ENCODE data around the gene CDH13.

CDH13 gene

DNA sequence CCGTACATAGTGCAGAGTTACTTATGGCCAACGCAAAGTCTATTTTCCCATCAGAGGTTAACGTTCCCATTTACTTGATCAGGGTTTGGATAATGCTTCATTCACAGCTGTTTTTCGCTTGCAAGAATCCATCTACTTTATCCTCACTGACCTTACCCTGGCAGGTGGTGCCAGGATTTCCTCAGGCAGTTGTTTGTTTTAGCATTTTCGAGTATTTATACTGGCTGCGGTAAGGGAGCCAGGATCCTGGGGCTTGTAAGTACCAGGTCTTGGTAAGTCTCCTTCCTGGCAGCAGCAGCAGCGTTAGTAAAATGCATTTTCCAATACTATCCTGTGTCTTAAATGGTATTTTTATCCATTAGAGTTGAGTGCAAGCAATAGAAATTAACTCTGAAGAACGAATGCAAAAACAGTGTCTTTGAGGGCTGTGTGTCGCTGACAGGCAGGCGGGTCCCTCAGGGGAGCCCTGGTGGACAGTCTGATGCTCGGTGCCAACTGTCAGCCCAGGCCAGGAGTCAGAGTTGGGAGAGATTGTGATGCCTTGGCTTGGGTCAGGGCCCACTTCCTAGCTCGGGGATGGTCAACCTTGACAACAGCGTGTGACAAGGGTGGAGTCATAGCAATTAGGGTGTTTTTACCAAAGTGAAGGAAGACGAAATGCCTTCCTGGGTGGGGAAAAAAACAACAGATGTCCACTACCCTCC lies 1088.6 kb downstream of the CDH13 start:
- no peak for DNase-seq

DNA sequence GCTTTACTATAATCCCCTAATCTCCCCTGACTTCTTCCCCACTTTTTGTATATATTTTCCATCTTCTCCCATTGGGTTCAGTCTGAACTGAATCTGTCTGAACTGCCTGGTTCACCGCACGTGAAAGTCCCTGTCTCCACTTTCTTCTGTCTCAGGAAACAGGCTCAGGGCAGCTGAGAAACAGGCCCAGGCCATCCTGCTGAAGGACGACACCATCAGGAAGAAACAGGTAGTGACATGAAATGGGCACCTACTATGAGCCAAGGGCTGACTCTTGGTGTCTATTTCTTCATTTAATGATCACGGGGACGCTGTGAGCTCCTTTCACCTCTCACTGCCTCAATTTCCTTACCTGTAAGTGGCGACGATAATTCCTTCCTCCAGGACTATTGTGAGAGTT lies 1090.5 kb downstream of the CDH13 start:
- no peak for DNase-seq

DNA sequence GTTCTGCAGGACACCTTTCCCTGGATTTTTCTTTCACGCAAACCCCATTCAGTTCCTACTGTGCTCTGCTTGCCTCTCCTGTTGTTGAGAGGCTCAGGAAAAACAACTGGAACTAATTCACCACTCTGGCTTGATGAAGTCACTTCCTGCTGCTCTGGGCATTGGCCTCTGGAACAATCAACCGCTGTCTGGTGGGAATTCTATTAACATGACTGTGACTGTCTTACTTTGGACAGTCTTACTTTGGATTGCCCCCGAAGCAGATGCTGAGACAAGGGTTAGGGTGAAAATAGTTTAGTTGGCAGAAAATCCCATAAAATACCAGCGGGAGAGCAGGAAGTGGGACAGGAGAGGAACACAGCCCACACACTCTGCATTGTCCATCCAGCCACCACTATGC lies 1091.0 kb downstream of the CDH13 start:
- DNase-seq = no peak

DNA sequence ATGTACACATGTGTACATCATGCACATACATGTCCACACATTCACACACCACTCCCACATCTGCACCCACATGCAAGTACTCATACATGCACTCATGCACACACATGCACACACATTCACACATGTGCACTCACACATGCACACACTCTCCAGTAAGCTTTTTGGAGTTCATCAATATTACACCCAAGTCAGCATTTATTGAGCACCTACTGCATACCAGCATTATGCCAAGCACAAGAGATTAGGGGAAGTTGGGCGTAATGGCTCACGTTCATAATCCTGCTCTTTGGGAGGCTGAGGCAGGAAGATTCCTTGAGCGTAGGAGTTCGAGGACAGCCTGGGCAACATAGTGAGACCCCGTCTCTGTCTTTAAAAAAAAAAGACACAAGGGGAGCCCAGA lies 1093.4 kb downstream of the CDH13 start:
- DNase-seq = no peak

DNA sequence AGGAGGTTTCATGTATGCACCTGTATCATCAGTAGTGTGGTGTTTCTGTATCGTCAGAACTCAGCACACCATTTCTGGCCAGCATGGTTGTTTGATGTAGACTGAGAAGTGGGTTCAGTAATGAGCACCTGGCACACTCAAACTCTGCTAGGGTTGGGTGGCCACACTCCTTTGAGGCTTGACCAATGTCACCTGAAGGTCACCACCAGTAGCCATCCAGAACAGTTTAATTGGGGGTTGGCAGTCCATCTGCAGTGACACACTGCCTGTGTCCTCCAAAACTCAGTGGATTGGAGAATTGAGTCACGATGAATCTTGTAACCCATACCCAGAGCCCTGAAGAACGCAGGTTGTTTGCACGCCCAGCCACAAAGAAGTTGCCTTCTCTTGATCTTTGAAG lies 1094.2 kb downstream of the CDH13 start:
- no peak for DNase-seq

DNA sequence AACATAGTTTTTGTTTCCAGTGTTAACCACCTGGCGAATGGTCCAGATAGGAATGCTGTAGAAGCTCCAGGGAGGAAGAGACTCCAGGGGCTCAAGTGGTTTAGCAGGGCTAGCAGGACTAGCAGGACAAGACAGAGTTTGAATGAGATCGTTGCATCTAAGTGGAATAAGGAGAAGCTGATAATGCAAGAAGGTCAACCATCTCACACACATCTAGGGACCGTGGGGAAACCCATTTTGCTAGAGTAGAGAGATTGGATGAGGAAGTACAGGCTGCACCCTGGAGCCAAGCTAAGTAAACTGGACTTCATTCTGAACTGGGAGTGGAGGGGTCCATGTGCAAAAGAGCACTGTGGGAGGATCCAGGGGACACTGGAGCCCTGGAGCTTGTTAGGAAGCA lies 1094.9 kb downstream of the CDH13 start:
- DNase-seq = no peak

DNA sequence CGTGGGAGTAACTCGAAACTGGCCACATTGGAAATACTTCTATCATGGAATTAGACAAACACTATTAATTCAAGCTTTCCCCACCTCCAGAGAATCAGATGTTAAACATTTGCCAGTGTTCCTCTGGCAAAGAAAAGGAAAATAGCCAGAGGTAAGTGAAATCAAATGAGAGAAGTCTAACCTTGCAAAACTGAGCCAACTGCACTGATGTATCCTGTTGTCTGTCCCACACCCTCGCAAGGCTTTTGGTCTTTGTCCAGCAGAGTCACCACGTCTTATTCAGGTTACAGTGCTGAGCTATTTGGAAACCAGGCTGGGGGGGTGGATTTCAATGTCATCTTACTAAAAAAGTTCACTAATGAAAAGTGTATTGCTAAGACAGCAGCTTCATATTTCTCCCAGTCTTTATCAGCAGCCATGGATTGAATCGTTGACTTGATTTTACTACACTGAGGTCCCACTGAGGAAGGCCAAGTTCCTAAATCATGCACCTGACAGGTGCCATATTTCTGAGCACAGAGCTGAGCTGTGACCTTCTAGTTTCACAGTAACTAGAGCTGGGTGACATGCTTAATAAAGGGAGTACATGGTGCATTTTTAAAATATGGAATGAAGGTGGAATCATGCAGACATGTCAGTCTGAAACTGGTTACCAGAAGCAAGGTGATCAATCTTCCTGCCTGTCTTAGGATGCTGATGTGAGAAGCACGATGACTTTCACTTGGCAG lies 1095.9 kb downstream of the CDH13 start:
- no peak for DNase-seq

DNA sequence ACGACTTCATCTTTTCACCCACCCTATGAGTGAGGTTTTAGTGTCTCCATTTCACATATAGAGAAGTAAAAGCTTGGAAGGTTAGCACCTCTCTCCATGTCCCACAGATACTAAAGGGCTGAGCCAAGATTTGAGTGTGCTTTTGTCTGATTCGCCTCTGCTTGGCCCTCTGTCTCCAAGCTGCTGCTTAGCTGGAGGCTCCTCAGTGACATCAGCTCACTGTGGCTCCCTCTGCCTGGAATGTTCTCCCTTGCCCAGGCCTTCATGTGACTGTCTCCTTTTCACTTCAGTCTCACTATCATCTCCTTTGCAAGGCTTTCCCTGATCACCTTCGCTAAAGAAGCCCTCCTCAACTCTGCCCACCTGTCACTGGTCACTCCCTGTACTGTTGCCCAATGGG lies 1096.5 kb downstream of the CDH13 start:
- DNase-seq = no peak

DNA sequence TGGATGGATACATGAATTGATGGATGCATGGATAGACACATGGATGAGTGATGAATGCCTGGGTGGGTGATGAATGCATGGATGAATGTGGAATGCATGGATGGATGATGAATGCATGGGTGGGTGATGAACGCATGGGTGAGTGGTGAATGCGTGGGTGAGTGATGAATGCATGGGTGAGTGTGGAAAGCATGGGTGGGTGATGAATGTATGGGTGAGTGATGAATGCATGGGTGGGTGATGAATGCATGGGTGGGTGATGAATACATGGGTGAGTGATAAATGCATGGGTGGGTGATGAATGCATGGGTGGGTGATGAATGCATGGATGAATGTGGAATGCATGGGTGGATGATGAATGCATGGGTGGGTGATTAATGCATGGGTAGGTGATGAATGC lies 1097.1 kb downstream of the CDH13 start:
- no peak for DNase-seq

DNA sequence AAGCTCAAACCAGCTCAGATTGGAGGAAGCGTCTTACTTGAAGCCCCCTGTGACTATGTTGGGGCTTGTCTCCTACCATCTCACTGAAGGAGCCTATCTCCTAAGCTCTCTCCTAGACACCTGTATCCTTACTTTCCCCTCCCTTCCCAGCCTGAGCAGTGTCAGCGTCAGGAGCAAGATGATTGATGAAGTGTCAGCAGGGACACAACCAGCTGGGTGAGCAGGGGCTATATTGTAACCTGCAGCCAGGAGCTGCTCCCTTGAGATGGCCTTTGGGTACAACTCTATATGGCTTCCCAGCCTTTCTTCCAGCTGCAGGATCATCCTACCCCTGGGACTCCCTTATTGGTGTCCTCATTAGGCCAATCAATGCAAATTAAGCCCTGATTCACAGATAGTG lies 1097.8 kb downstream of the CDH13 start:
- DNase-seq = no peak

DNA sequence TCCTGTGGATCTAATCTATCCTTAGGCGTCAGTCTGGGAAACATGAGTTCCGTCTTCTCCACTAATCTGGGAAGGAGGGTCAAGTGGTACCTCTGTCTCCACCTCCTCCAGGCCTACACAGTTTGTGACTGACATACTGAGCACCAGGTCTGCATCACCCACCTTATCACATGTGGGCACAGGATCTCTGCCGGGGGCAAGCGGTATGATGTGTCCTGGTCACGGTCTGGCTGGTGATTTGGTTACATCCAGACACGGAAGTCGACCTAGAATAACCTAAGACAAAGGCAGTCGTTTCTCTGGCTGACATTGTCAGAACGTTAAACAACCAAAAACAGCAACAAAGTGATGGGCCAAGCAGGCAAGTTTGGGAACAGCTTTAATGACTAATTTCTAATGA lies 1098.5 kb downstream of the CDH13 start:
- DNase-seq = no peak

DNA sequence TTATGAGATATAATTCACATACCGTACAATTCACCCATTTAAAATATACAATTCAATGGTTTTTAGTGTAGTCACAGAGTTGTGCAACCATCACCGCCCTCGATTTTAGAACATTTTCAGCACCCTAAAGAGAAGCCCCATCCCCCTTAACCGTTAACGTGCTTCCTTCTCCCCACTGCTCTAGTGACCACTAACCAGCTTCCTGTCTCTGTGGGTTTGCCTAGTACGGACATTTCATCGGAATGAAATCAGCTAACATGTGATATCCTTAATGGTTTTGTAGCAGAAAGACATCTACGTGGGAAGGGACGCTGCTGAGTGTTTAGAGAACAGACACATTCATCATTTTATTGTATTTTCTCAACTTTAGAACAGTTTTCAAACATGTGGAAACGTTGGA lies 1100.2 kb downstream of the CDH13 start:
- DNase-seq = no peak

DNA sequence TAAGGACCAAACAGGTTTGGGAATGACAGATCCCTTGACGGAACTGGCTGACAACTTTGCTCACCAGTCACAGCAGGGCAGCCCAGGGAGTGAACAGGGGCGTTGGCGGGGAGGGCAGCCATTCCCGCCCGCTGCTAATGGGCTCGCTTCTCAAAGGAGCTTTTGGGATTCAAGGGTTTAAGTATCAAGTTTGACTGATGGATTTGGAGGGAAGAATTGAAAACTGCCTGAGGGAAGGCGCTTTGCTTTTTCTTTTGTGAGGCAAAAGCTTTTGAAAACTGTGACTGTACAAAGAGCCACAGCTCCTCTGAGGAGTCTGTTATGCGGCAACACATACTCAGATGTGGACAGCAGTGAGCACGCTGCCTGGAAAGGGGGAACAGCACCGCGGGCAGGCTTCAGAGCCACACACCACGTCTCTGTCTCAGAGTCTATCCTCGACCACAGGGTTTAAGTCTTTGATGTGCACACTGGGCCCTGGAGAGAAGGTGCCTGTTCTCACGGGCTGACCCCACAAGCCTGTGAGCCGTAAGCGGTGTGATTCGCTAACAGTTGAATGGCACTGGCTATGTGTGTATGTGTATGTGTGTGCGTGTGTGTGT lies 1101.1 kb downstream of the CDH13 start:
- DNase-seq = no peak

DNA sequence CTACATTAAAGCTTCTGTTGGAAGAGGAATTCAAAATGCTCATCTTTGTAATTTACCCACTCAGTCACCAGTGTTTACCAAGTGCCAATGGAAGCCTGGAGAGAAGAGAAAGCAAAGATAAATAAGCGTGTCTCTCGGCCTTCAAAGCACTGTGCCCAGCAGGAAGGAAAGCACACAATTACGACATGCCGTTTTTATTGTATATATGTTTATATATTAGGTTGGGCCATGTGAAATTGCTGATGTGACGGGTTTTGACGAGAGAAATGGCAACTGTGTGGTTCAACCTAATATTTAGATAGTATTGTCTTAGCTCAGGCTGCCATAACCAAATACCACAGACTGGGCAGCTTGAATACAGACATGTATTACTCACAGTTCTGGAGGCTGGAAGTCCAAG lies 1101.7 kb downstream of the CDH13 start:
- DNase-seq = no peak

DNA sequence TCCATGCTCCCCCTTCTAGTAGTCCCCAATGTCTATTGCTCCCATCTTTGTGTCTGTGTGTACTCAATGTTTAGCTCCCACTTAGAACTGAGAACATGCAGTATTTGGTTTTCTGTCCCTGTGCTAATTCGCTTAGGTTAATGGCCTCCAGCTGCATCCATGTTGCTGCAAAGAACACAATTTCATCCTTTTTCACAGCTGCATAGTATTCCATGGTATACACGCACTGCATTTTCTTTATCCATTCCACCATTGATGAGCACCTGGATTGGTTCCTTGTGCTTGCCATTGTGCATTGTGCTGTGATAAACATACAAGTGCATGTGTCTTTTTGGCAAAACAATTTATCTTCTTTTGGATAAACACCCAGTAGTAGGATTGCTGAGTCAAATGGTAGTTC lies 1104.0 kb downstream of the CDH13 start:
- no peak for DNase-seq

DNA sequence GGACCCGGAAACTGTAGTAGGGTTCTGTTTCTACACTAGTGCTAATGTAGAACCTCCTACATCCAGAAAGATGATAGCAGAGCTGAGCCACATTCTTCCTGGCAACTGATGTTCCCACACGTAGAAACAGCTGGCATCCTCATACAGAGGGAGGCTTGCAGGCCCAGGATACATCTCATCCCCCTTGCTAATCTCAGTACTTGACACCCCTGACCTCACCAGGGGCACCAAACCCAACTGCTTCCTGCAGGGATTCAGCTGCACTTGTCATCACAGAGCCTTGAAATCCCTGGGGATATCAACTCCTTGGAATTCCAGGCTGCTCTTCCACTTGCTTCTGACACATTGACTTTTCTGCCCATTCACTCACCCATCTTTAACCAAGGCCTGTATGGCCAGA lies 1105.8 kb downstream of the CDH13 start:
- DNase-seq = no peak

DNA sequence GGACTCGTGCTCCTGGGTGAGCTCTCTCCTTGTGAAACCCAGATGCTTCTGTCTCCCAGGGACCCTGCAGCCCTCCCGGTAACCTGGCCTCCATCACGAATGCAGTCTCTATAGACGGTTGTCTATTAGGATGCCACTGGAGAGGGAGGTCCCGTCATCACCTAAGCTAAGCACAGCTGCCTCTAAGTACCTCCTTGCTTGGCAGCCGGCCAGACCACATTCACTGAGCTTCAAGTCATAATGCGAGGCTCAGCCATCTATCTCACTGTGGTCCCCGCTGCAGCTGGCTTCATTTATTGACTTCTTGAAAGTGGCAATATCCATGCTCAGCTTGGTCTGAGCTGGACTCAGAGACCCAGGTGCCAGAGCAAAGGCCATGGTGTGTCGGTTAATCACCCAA lies 1106.5 kb downstream of the CDH13 start:
- no peak for DNase-seq

DNA sequence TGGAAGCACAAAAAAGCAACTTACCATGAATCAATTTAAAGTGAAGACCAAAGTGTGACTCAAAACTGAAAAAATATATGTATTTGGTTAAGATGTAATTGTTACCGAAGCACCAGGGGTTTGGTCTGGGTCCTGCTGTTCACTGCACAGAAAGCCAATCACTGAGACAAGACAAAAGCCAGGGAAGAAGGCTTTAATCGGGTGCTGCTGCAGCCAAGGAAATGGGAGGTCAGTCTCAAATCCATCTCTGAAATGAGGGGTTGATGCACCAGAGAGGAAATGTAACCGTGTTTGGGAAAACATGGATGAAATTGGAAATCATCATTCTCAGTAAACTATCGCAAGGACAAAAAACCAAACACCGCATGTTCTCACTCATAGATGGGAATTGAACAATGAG lies 1107.4 kb downstream of the CDH13 start:
- DNase-seq = no peak

DNA sequence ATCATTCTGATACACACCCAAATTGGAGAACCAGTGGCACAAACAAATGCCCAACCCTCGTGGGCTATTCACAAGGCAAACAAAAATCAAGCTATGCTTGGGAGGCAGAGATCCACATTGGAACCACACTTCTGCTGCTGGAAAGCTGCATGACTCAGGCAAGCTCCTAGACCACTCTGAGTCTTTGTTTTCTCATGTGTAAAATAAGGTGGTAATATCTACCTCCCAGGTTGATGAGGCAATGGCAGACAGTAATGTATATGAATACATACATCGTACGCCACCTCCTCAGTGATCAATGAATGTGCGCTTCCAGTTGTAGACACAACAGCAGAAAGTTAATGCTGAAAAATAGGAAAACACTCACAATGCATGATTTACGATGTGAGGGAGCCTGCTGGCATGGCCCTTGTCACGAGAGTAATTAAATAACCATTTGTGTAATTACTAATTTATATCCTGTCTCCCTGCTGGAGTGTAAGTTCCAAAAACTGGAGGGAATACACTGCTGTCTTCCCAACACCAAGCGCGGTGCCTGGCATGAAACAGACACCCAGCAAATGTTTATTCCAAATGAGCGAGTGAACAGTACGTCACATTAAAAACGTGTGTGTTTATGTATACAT lies 1111.1 kb downstream of the CDH13 start:
- no peak for DNase-seq

DNA sequence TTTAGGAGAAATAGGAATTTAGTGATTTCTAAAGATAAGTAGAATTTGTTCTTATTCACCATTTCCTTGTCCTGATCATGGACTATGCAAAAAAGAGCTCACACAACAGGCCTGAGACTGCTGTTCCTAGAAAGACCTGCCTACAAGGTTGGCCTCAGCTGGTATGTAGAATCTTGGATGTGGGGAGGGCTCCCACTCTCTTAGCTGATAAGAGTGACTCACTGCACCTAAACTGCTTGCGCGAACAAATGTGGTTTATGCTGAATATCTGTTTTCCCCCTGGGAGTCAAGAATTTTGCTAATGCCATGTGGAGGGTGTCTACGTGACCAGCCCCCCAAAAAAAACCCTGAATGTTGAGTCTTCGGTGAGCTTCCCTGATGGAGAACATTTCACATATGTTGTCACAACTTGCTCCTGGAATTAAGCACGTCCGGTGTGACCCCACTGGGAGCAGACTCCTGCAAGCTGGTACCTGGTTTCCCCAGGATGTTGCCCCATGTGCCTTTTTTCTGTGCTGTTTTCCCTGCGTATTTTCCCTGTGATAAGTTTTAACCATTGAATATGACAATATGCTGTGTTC lies 1112.2 kb downstream of the CDH13 start:
- no peak for DNase-seq

DNA sequence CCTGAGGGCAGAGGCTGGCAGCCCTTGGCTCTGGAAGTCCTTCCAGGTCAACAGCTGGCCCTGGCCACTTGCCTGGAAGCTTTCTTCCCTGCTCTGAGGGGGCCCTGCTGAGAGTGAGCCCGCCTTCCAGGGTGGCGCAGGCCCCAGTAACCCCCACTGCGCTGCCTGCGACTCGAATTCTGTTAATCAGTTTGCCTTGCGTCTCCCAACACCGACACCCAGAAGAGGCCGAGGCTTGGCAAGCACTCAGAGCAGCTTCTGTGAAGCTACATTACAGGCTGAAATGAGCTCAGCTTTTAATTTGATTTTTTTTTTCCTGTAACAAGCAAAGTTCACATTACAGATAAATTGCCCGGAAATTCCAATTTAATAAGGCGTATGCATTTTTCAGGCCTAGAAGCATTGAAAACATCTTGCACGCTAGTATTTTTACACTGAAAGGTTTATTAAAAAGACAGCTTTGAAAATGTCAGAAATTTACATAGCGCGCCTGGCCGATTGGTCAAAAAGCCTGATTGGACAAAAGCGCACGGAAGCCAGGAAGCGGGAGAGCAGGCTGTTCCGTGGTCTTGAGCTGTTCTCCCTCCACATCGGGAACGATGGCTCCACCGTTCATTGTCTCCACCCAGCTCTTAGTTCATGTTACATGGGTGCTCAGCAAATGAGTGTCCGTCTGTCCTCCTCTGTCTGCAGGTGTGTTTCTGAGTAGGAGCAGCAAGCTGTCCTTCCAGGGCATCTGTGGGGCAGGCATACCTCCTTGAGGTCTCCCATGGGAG lies 1115.5 kb downstream of the CDH13 start:
- DNase-seq = no peak

DNA sequence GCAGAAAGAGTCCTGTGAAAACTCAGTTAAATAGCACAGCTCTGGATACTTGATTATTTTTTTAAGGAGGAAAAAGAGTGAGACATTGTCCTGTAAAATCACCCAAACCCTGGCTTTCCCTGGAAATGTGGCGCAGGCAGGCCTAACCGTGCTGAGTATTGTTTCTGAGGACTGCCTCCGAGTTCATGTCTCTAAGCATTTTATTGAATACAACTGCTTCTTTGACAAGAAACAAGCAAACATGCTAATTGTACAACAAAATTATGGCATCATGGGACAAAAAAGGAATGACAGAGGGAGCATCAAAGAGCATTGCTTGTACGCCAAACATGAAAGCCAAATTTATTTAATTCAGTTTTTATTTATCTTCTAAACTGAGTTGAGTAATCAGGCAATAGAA lies 1116.5 kb downstream of the CDH13 start:
- DNase-seq = no peak

DNA sequence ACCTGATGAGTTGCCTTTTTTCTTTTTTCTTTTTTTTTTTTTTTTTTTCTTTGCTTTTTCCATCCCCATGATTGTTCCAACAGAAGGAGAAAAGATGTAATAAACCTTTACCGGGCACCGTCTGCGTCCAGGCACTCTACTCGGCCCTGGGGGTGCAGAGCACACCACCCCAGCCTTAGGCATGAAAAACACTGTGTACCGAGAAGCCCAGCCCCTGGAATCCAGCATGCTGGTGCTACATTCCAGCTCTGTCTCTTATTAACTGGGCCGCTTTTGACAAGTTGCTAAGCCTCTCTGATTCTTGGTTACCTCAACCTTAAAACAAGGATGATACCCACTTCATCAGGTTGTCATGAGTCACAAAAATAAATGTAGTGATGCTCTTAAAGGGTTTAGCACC lies 1117.0 kb downstream of the CDH13 start:
- no peak for DNase-seq
